ENCODE data around the gene ELF3. TPM values are rescaled to one million over a fixed set of nuclear protein-coding genes. Genes with fewer than 3 reads are reported as not detected.
"Not testable (repeated sequence)": the region's sequence is repeated elsewhere in the genome, so short reads cannot be mapped to it uniquely, and the experiment has no call there.

Gene ELF3
- total RNA-seq, 1 donor from 2014 or later = not detected

GRCh38 chr1:202049129-202049528, 38.7 kb downstream of the ELF3 start:
- no peaks in the 10 kb centered on the region for H3K4me1 ChIP-seq (ENCODE audit: control insufficient read depth in 3 of 3, insufficient read depth in 3 of 3, low read length in 3 of 3)
- H3K9ac ChIP-seq (ENCODE audit: low read depth in 1 of 3, low read length in 3 of 3) = no peak overlapping the region
- H3K27me3 ChIP-seq (ENCODE audit: control insufficient read depth in 3 of 3, insufficient read depth in 3 of 3, low read length in 3 of 3) = peaks cover 0 to 9% (median 0%) of the 10 kb centered on the region in 3 donors
- H3K36me3 ChIP-seq (ENCODE audit: control insufficient read depth in 3 of 3, insufficient read depth in 3 of 3, low read length in 3 of 3) = no peaks in the 10 kb centered on the region
- H3K9me3 ChIP-seq (ENCODE audit: control insufficient read depth in 3 of 3, low read length in 3 of 3) = no peaks in the 10 kb centered on the region
- no peak overlapping the region for H3K4me3 ChIP-seq (ENCODE audit: low read length in 3 of 3)
- no peak overlapping the region for H3K27ac ChIP-seq (ENCODE audit: low read depth, low read length)

DNA sequence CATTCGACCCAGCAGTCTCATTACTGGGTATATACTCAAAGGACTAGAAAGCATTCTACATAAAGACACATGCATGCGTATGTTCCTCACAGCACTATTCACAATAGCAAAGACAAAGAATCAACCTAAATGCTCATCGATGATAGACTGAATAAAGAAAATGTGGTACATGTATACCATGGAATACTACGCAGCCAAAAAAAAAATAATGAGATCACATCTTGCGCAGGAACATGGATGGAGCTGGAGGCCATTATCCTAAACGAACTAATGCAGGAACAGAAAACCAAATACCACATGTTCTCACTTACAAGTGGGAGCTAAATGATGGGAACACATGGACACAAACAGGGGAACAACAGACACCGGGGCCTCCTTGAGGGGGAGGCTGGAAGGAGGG, 43.7 kb downstream of the ELF3 start:
- H3K4me3 ChIP-seq (ENCODE audit: low read length in 3 of 3) = no peak overlapping the region
- no peaks in the 10 kb centered on the region for H3K9me3 ChIP-seq (ENCODE audit: control insufficient read depth in 3 of 3, low read length in 3 of 3)
- H3K9ac ChIP-seq (ENCODE audit: low read depth in 1 of 3, low read length in 3 of 3) = no peak overlapping the region
- no peaks in the 10 kb centered on the region for H3K36me3 ChIP-seq (ENCODE audit: control insufficient read depth in 3 of 3, insufficient read depth in 3 of 3, low read length in 3 of 3)
- H3K4me1 ChIP-seq (ENCODE audit: control insufficient read depth in 3 of 3, insufficient read depth in 3 of 3, low read length in 3 of 3) = no peaks in the 10 kb centered on the region
- no peak overlapping the region for H3K27ac ChIP-seq (ENCODE audit: low read depth, low read length)
- no peaks in the 10 kb centered on the region for H3K27me3 ChIP-seq (ENCODE audit: control insufficient read depth in 3 of 3, insufficient read depth in 3 of 3, low read length in 3 of 3)

DNA sequence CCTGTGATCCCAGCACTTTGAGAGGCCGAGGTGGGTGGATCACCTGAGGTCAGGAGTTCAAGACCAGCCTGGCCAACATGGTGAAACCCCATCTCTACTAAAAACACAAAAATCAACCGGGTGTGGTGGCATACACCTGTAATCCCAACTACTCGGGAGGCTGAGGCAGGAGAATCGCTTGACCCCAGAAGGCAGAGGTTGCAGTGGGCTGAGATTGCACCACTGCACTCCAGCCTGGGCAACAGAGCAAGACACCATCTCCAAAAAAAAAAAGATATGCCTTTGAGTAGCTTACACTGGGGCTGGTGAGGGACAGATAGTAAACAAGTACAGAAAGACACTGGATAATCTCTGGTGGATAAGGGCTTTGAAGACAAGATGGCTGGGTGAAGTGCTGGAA, 44.3 kb downstream of the ELF3 start:
- H3K9me3 ChIP-seq (ENCODE audit: control insufficient read depth in 3 of 3, low read length in 3 of 3); H3K27me3 ChIP-seq (ENCODE audit: control insufficient read depth in 3 of 3, insufficient read depth in 3 of 3, low read length in 3 of 3); H3K36me3 ChIP-seq (ENCODE audit: control insufficient read depth in 3 of 3, insufficient read depth in 3 of 3, low read length in 3 of 3); H3K4me3 ChIP-seq (ENCODE audit: low read length in 3 of 3); H3K27ac ChIP-seq (ENCODE audit: low read depth, low read length); H3K4me1 ChIP-seq (ENCODE audit: control insufficient read depth in 3 of 3, insufficient read depth in 3 of 3, low read length in 3 of 3); H3K9ac ChIP-seq (ENCODE audit: low read depth in 1 of 3, low read length in 3 of 3): not testable (repeated sequence)

GRCh38 chr1:202056644-202057334, 46.4 kb downstream of the ELF3 start:
- H3K4me3 ChIP-seq (ENCODE audit: low read length in 3 of 3) = no peak overlapping the region
- no peaks in the 10 kb centered on the region for H3K27me3 ChIP-seq (ENCODE audit: control insufficient read depth in 3 of 3, insufficient read depth in 3 of 3, low read length in 3 of 3)
- no peaks in the 10 kb centered on the region for H3K4me1 ChIP-seq (ENCODE audit: control insufficient read depth in 3 of 3, insufficient read depth in 3 of 3, low read length in 3 of 3)
- H3K36me3 ChIP-seq (ENCODE audit: control insufficient read depth in 3 of 3, insufficient read depth in 3 of 3, low read length in 3 of 3) = no peaks in the 10 kb centered on the region
- no peak overlapping the region for H3K9ac ChIP-seq (ENCODE audit: low read depth in 1 of 3, low read length in 3 of 3)
- no peak overlapping the region for H3K27ac ChIP-seq (ENCODE audit: low read depth, low read length)
- H3K9me3 ChIP-seq (ENCODE audit: control insufficient read depth in 3 of 3, low read length in 3 of 3) = no peaks in the 10 kb centered on the region

GRCh38 chr1:202057335-202057704, 46.9 kb downstream of the ELF3 start:
- not testable (repeated sequence) for H3K4me3 ChIP-seq (ENCODE audit: low read length in 3 of 3); H3K27ac ChIP-seq (ENCODE audit: low read depth, low read length); H3K9ac ChIP-seq (ENCODE audit: low read depth in 1 of 3, low read length in 3 of 3); H3K36me3 ChIP-seq (ENCODE audit: control insufficient read depth in 3 of 3, insufficient read depth in 3 of 3, low read length in 3 of 3); H3K9me3 ChIP-seq (ENCODE audit: control insufficient read depth in 3 of 3, low read length in 3 of 3); H3K27me3 ChIP-seq (ENCODE audit: control insufficient read depth in 3 of 3, insufficient read depth in 3 of 3, low read length in 3 of 3); H3K4me1 ChIP-seq (ENCODE audit: control insufficient read depth in 3 of 3, insufficient read depth in 3 of 3, low read length in 3 of 3)

DNA sequence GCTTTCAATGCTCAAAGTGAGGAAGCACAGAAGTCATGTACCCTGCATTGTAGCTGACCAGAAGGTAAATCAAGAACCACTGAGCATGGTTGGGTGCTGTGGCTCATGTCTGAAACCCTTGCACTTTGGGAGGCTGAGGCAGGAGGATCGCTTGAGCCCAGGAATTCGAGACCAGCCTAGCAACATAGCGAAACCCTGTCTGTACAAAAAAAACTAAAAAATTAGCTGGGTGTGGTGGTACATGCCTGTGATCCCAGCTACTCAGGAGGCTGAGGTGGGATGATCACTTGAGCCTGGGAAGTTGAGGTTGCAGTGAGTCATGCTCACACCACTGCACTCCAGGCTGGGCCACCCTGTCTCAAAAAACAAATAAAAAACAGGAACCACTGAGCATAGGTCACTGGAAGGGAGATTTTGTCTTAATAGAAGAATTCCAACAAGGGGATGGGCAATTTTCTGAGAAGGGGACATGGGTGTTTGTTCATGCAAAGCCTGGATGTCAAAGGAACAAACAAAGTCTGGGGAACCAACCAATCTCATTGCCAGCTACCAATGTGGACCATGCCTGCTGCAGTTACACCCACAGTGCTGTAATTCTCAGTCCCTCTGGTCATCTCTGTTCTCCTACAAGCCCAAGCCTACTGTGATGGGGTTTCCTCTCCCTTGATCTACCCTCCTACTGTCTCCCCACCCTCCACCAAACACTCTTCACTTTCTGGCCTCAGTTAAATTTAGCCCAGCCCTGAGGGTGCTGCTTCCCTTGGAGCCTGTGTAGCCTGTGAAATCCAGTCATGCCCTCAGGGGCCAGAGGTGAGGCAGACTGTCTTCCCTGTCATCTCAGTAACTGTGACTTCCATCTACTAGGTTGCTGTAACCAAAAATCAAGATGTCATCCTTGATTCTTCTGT, 47.9 kb downstream of the ELF3 start:
- H3K36me3 ChIP-seq (ENCODE audit: control insufficient read depth in 3 of 3, insufficient read depth in 3 of 3, low read length in 3 of 3) = no peaks in the 10 kb centered on the region
- no peaks in the 10 kb centered on the region for H3K9me3 ChIP-seq (ENCODE audit: control insufficient read depth in 3 of 3, low read length in 3 of 3)
- H3K9ac ChIP-seq (ENCODE audit: low read depth in 1 of 3, low read length in 3 of 3) = no peak overlapping the region
- no peak overlapping the region for H3K27ac ChIP-seq (ENCODE audit: low read depth, low read length)
- peaks cover 0 to 2% (median 0%) of the 10 kb centered on the region in 3 donors for H3K27me3 ChIP-seq (ENCODE audit: control insufficient read depth in 3 of 3, insufficient read depth in 3 of 3, low read length in 3 of 3)
- H3K4me1 ChIP-seq (ENCODE audit: control insufficient read depth in 3 of 3, insufficient read depth in 3 of 3, low read length in 3 of 3) = no peaks in the 10 kb centered on the region
- no peak overlapping the region for H3K4me3 ChIP-seq (ENCODE audit: low read length in 3 of 3)

GRCh38 chr1:202061055-202061454, 50.7 kb downstream of the ELF3 start:
- no peak overlapping the region for H3K9ac ChIP-seq (ENCODE audit: low read depth in 1 of 3, low read length in 3 of 3)
- peaks cover 0 to 2% (median 0%) of the 10 kb centered on the region in 3 donors for H3K27me3 ChIP-seq (ENCODE audit: control insufficient read depth in 3 of 3, insufficient read depth in 3 of 3, low read length in 3 of 3)
- no peaks in the 10 kb centered on the region for H3K36me3 ChIP-seq (ENCODE audit: control insufficient read depth in 3 of 3, insufficient read depth in 3 of 3, low read length in 3 of 3)
- no peaks in the 10 kb centered on the region for H3K9me3 ChIP-seq (ENCODE audit: control insufficient read depth in 3 of 3, low read length in 3 of 3)
- no peak overlapping the region for H3K27ac ChIP-seq (ENCODE audit: low read depth, low read length)
- H3K4me3 ChIP-seq (ENCODE audit: low read length in 3 of 3) = no peak overlapping the region
- H3K4me1 ChIP-seq (ENCODE audit: control insufficient read depth in 3 of 3, insufficient read depth in 3 of 3, low read length in 3 of 3) = no peaks in the 10 kb centered on the region

DNA sequence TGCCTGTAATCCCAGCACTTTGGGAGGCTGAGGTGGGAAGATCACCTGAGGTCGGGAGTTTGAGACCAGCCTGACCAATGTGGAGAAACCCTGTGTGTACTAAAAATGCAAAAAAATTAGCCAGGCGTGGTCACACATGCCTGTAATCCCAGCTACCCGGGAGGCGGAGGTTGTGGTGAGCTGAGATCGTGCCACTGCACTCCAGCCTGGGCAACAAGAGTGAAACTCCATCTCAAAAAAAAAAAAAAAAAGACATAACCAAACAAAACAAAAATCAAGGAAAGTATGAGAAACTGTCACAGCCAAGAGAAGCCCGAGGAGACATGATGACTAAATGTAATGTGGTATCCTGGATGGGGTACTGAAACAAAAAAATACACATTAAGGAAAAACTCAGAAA, 51.4 kb downstream of the ELF3 start:
- not testable (repeated sequence) for H3K36me3 ChIP-seq (ENCODE audit: control insufficient read depth in 3 of 3, insufficient read depth in 3 of 3, low read length in 3 of 3); H3K27me3 ChIP-seq (ENCODE audit: control insufficient read depth in 3 of 3, insufficient read depth in 3 of 3, low read length in 3 of 3); H3K4me1 ChIP-seq (ENCODE audit: control insufficient read depth in 3 of 3, insufficient read depth in 3 of 3, low read length in 3 of 3); H3K27ac ChIP-seq (ENCODE audit: low read depth, low read length); H3K9me3 ChIP-seq (ENCODE audit: control insufficient read depth in 3 of 3, low read length in 3 of 3); H3K9ac ChIP-seq (ENCODE audit: low read depth in 1 of 3, low read length in 3 of 3); H3K4me3 ChIP-seq (ENCODE audit: low read length in 3 of 3)

DNA sequence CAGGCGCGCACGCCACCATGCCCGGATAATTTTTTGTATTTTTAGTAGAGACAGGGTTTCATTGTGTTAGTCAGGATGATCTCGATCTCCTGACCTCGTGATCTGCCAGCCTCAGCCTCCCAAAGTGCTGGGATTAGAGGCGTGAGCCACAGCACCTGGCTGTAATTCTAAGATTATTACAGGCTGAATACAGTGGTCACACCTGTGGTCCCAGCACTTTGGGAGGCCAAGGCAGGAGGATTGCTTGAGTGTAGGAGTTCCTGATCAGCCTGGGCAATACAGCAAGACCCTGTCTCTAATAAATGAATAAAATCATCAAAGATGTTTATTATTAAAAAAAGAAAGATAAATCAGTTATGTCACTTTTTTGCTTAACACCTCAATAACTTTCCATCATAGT, 52.2 kb downstream of the ELF3 start:
- H3K36me3 ChIP-seq (ENCODE audit: control insufficient read depth in 3 of 3, insufficient read depth in 3 of 3, low read length in 3 of 3); H3K27me3 ChIP-seq (ENCODE audit: control insufficient read depth in 3 of 3, insufficient read depth in 3 of 3, low read length in 3 of 3); H3K9me3 ChIP-seq (ENCODE audit: control insufficient read depth in 3 of 3, low read length in 3 of 3); H3K9ac ChIP-seq (ENCODE audit: low read depth in 1 of 3, low read length in 3 of 3); H3K4me3 ChIP-seq (ENCODE audit: low read length in 3 of 3); H3K27ac ChIP-seq (ENCODE audit: low read depth, low read length); H3K4me1 ChIP-seq (ENCODE audit: control insufficient read depth in 3 of 3, insufficient read depth in 3 of 3, low read length in 3 of 3): not testable (repeated sequence)

GRCh38 chr1:202063093-202063492, 52.7 kb downstream of the ELF3 start:
- no peaks in the 10 kb centered on the region for H3K36me3 ChIP-seq (ENCODE audit: control insufficient read depth in 3 of 3, insufficient read depth in 3 of 3, low read length in 3 of 3)
- H3K4me1 ChIP-seq (ENCODE audit: control insufficient read depth in 3 of 3, insufficient read depth in 3 of 3, low read length in 3 of 3) = no peaks in the 10 kb centered on the region
- no peak overlapping the region for H3K4me3 ChIP-seq (ENCODE audit: low read length in 3 of 3)
- no peak overlapping the region for H3K9ac ChIP-seq (ENCODE audit: low read depth in 1 of 3, low read length in 3 of 3)
- peaks cover 0 to 2% (median 0%) of the 10 kb centered on the region in 3 donors for H3K27me3 ChIP-seq (ENCODE audit: control insufficient read depth in 3 of 3, insufficient read depth in 3 of 3, low read length in 3 of 3)
- no peaks in the 10 kb centered on the region for H3K9me3 ChIP-seq (ENCODE audit: control insufficient read depth in 3 of 3, low read length in 3 of 3)
- no peak overlapping the region for H3K27ac ChIP-seq (ENCODE audit: low read depth, low read length)

Measured in skeletal muscle tissue (tissue), 4 donors.